ENCODE data around the gene ARHGAP10. TPM values are rescaled to one million over a fixed set of nuclear protein-coding genes. Genes with fewer than 3 reads are reported as not detected.

Gene ARHGAP10
- total RNA-seq, 1 donor from 2014 or later = 26.9 TPM

- ATAC-seq = peak; percentile 48
- H3K36me3 ChIP-seq = no peaks in the 10 kb centered on the region
- no peak overlapping the region for H3K4me3 ChIP-seq
- no peaks in the 10 kb centered on the region for H3K4me1 ChIP-seq
- no peak for TF ChIP-seq CTCF (IDR thresholded peaks at IDR 0.05)
- no peak overlapping the region for H3K27ac ChIP-seq
- H3K27me3 ChIP-seq = no peaks in the 10 kb centered on the region
- no peaks in the 10 kb centered on the region for H3K9me3 ChIP-seq
- DNase-seq = no peak
- intact Hi-C loops (cut with DNase I) = no loop called here
These were observed 272.5 kb downstream of the ARHGAP10 start for GRCh38 chr4:148004228-148004857.

- Histone ChIP-seq H3K9me3 (no peaks in the 10 kb centered on the region), H3K4me1 (no peaks in the 10 kb centered on the region), H3K36me3 (no peaks in the 10 kb centered on the region), H3K27ac (no peak overlapping the region), H3K4me3 (no peak overlapping the region), H3K27me3 (no peaks in the 10 kb centered on the region)
- ATAC-seq = no peak
- no peak for TF ChIP-seq CTCF (IDR thresholded peaks at IDR 0.05)
- intact Hi-C loops (cut with DNase I) = no loop called here
- DNase-seq = no peak
These were observed 274.1 kb downstream of the ARHGAP10 start for GRCh38 chr4:148006001-148006400.

GRCh38 chr4:148007314-148007760 lies 275.4 kb downstream of the ARHGAP10 start:
- Histone ChIP-seq H3K9me3 (no peaks in the 10 kb centered on the region), H3K27ac (no peak overlapping the region), H3K36me3 (no peaks in the 10 kb centered on the region), H3K4me1 (no peaks in the 10 kb centered on the region), H3K27me3 (no peaks in the 10 kb centered on the region), H3K4me3 (no peak overlapping the region)
- DNase-seq (no peak), ATAC-seq (peak; percentile 72)
- TF ChIP-seq CTCF (IDR thresholded peaks at IDR 0.05) = no peak
- intact Hi-C loops (cut with DNase I) = no loop called here

- no peak for TF ChIP-seq CTCF (IDR thresholded peaks at IDR 0.05)
- DNase-seq = no peak
- Histone ChIP-seq H3K9me3 (no peaks in the 10 kb centered on the region), H3K4me1 (no peaks in the 10 kb centered on the region), H3K27me3 (no peaks in the 10 kb centered on the region), H3K27ac (no peak overlapping the region), H3K36me3 (no peaks in the 10 kb centered on the region), H3K4me3 (no peak overlapping the region)
- peak; percentile 89 for ATAC-seq
- intact Hi-C loops (cut with DNase I) = no loop called here
These were observed 275.9 kb downstream of the ARHGAP10 start for GRCh38 chr4:148007792-148008191.

- no peaks in the 10 kb centered on the region for H3K27me3 ChIP-seq
- peak; percentile 61 for ATAC-seq
- H3K9me3 ChIP-seq = no peaks in the 10 kb centered on the region
- peaks cover 16% of the 10 kb centered on the region for H3K4me1 ChIP-seq
- no peak overlapping the region for H3K4me3 ChIP-seq
- H3K27ac ChIP-seq = no peak overlapping the region
- DNase-seq = no peak
- H3K36me3 ChIP-seq = no peaks in the 10 kb centered on the region
- TF ChIP-seq CTCF (IDR thresholded peaks at IDR 0.05) = no peak
- intact Hi-C loops (cut with DNase I) = no loop called here
These were observed 283.2 kb downstream of the ARHGAP10 start for GRCh38 chr4:148015058-148015457.

- Histone ChIP-seq H3K27ac (no peak overlapping the region), H3K27me3 (no peaks in the 10 kb centered on the region), H3K4me3 (no peak overlapping the region), H3K36me3 (no peaks in the 10 kb centered on the region), H3K9me3 (no peaks in the 10 kb centered on the region), H3K4me1 (peaks cover 16% of the 10 kb centered on the region)
- ATAC-seq = no peak
- intact Hi-C loops (cut with DNase I) = no loop called here
- TF ChIP-seq CTCF (IDR thresholded peaks at IDR 0.05) = no peak
- DNase-seq = no peak
These were observed 283.6 kb downstream of the ARHGAP10 start for GRCh38 chr4:148015468-148015867.
